ENCODE data around the gene DAZL.

DAZL gene

DNA sequence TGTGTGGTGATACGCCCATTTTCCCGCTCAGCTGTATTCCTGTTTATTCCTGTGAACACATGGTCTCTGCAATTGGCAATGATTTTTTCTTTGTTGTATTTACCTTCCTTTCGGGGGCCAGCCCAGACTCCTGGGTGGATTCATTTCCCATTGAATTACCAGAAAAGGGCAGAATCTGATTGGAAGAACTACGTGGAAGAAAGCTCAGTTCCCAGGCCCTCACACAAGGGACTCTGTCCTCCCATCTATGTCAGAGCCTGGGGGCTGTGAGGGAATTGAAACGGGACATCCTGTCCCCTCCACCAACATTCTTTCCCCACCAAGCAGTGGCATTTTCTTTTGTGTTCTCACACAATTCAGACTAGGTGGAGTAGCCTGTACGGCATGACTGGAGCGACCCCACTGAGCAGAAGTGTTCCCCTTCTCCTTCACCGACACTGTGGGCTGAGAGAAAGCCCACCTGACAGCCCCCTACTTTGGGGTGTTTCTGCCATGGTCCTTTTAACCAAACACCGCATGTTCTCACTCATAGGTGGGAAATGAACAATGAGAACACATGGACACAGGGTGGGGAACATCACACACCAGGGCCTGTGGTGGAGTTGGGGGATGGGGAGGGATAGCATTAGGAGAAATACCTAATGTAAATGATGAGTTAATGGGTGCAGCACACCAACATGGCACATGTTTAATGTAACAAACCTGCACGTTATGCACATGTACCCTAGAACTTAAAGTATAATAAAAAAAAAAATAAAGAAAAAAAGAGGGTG, 59.6 kb downstream of the DAZL start:
- no peak overlapping the region for H4K91ac ChIP-seq (ENCODE audit: low read depth, low read length, poor library complexity)
- H2AFZ ChIP-seq (ENCODE audit: low read length), result peak overlapping the region; percentile 72
- no peak overlapping the region for H2BK12ac ChIP-seq (ENCODE audit: low read length)
- no peak overlapping the region for H3K4ac ChIP-seq (ENCODE audit: low read length)
- no peaks in the 10 kb centered on the region for H3K79me1 ChIP-seq (ENCODE audit: low read depth, low read length)
- H3K23ac ChIP-seq (ENCODE audit: low read depth, low read length, poor library complexity), result no peak overlapping the region
- H3K4me2 ChIP-seq (ENCODE audit: insufficient read depth, low read length, poor library complexity, severe bottlenecking), result no peak overlapping the region
- no peak overlapping the region for H3K27ac ChIP-seq (replicated peaks; ENCODE audit: low read length)
- no peak overlapping the region for H3K9ac ChIP-seq (ENCODE audit: low read depth, low read length, poor library complexity)
- no peak overlapping the region for H2BK15ac ChIP-seq (ENCODE audit: low read length)
- DNase-seq (ENCODE audit: low spot score), result no peak
- H2BK5ac ChIP-seq (ENCODE audit: low read length), result no peak overlapping the region
- H3K4me3 ChIP-seq (ENCODE audit: low read length in 2 of 2), result no peak overlapping the region
- H3K36me3 ChIP-seq (replicated peaks in 1 of 2; ENCODE audit: control insufficient read depth in 2 of 2, insufficient read depth in 2 of 2, low read length in 2 of 2), result no peaks in the 10 kb centered on the region
- no peak overlapping the region for H3K18ac ChIP-seq (ENCODE audit: low read length)
- H2AK5ac ChIP-seq (ENCODE audit: low read depth, low read length), result no peak overlapping the region
- H3K14ac ChIP-seq (ENCODE audit: low read length), result no peak overlapping the region
- peaks cover 0 to 5% (median 0%) of the 10 kb centered on the region in 3 experiments for H3K27me3 ChIP-seq (ENCODE audit: control insufficient read depth in 3 of 3, insufficient read depth in 3 of 3, low read depth in 1 of 3, low read length in 3 of 3)
- WGBS, 2 donors (ENCODE audit: extremely low coverage in 2 of 2, insufficient read length in 2 of 2, insufficient replicate concordance in 1 of 2), result no CpG with 5 or more reads among the region's 10 CpGs
- no peak overlapping the region for H4K8ac ChIP-seq (ENCODE audit: low read depth, low read length)
- no peaks in the 10 kb centered on the region for H3K9me3 ChIP-seq (replicated peaks in 1 of 2; ENCODE audit: control insufficient read depth in 2 of 2, insufficient read depth in 1 of 2, low read depth in 1 of 2, low read length in 2 of 2)
- peaks cover 3% of the 10 kb centered on the region in 2 donors for H3K4me1 ChIP-seq (ENCODE audit: control insufficient read depth in 2 of 2, insufficient read depth in 1 of 2, low read depth in 1 of 2, low read length in 2 of 2)
- H2BK120ac ChIP-seq (ENCODE audit: low read depth, low read length), result no peak overlapping the region

DNA sequence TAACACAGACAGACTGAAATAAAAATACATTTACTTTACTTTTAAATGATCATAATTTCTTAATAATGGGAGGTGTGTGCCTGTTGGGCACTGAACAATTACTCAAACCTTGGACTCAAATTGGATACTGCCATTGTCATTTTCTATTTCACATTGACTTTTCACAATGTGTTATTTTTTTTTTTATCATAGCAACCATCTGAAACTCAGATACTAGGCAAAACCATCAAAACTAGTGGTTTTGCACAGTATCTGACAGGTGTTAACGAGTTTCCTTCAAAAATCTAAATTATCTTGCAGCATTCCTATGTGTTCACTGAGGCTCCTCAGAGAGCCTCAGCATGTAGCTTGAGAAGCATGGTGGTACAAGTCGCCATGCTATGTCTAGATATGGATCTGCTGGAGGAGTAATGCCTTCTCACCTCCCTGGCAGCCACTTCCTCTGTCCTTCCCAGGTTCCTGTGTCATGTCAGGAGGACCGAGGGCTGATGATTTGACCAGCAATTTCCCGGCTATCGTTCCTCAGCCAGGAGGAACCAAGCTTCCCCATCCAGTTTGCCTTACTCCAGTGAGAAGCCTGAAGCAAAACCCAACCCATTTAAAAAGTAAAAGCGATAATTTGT, 61.9 kb downstream of the DAZL start:
- peaks cover 0 to 5% (median 0%) of the 10 kb centered on the region in 3 experiments for H3K27me3 ChIP-seq (ENCODE audit: control insufficient read depth in 3 of 3, insufficient read depth in 3 of 3, low read depth in 1 of 3, low read length in 3 of 3)
- DNase-seq (ENCODE audit: low spot score), result no peak
- H3K4me1 ChIP-seq (ENCODE audit: control insufficient read depth in 2 of 2, insufficient read depth in 1 of 2, low read depth in 1 of 2, low read length in 2 of 2), result peaks cover 0 to 3% of the 10 kb centered on the region in 2 donors
- H3K36me3 ChIP-seq (replicated peaks in 1 of 2; ENCODE audit: control insufficient read depth in 2 of 2, insufficient read depth in 2 of 2, low read length in 2 of 2), result no peaks in the 10 kb centered on the region
- no peak overlapping the region for H4K8ac ChIP-seq (ENCODE audit: low read depth, low read length)
- no peak overlapping the region for H2BK15ac ChIP-seq (ENCODE audit: low read length)
- H3K23ac ChIP-seq (ENCODE audit: low read depth, low read length, poor library complexity), result no peak overlapping the region
- H3K27ac ChIP-seq (replicated peaks; ENCODE audit: low read length), result no peak overlapping the region
- no peak overlapping the region for H3K14ac ChIP-seq (ENCODE audit: low read length)
- H3K9ac ChIP-seq (ENCODE audit: low read depth, low read length, poor library complexity), result no peak overlapping the region
- no peak overlapping the region for H2BK120ac ChIP-seq (ENCODE audit: low read depth, low read length)
- no peak overlapping the region for H2BK12ac ChIP-seq (ENCODE audit: low read length)
- no peak overlapping the region for H3K4ac ChIP-seq (ENCODE audit: low read length)
- H2BK5ac ChIP-seq (ENCODE audit: low read length), result no peak overlapping the region
- H2AFZ ChIP-seq (ENCODE audit: low read length), result no peak overlapping the region
- H3K4me3 ChIP-seq (ENCODE audit: low read length in 2 of 2), result no peak overlapping the region
- no peaks in the 10 kb centered on the region for H3K79me1 ChIP-seq (ENCODE audit: low read depth, low read length)
- H3K18ac ChIP-seq (ENCODE audit: low read length), result no peak overlapping the region
- H4K91ac ChIP-seq (ENCODE audit: low read depth, low read length, poor library complexity), result no peak overlapping the region
- no peak overlapping the region for H3K4me2 ChIP-seq (ENCODE audit: insufficient read depth, low read length, poor library complexity, severe bottlenecking)
- no peak overlapping the region for H2AK5ac ChIP-seq (ENCODE audit: low read depth, low read length)
- no peaks in the 10 kb centered on the region for H3K9me3 ChIP-seq (replicated peaks in 1 of 2; ENCODE audit: control insufficient read depth in 2 of 2, insufficient read depth in 1 of 2, low read depth in 1 of 2, low read length in 2 of 2)
- no CpG with 5 or more reads among the region's 6 CpGs for WGBS, 2 donors (ENCODE audit: extremely low coverage in 2 of 2, insufficient read length in 2 of 2, insufficient replicate concordance in 1 of 2)

DNA sequence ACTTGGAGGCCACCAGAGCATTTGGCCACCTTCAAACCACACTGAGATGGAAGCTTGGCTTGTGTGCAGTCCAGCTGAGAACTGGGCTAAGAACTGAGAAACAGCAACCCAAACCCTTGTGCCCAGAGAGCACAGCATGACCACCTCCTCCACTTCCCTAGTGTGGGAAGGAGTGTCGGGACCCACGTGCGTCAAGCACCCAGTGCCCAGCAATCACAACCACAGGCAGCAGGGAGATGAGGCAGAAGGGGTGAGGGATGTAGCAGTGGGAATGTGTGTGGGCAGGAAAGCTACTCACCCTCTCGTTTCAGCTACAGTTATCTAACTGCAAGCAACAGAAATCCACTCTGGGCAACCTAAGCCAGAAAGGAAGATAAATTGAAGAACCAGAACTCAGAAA, 66.7 kb downstream of the DAZL start:
- Histone ChIP-seq H3K23ac (ENCODE audit: low read depth, low read length, poor library complexity) (no peak overlapping the region), H3K4me2 (ENCODE audit: insufficient read depth, low read length, poor library complexity, severe bottlenecking) (no peak overlapping the region)

DNA sequence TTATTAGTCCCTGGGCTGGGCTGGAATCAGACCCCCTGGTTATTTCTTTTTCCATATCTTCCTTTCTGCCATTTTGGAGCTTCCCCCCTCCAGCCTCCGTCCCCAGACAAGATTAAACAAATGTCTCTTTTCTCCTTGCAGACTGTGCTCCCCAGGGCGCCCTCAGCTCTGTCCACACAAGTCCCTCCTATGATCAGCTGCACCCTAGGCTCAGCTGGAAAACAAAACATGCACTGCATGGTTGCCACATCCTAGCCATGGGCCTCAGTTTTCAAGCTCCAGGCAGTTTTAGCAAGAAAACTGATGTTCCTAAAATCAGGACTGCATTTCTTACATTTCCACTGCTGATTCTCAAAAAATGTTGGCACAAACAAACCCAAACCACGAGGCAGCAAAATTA, 68.2 kb downstream of the DAZL start:
- H2AFZ ChIP-seq (ENCODE audit: low read length), result no peak overlapping the region
- H3K14ac ChIP-seq (ENCODE audit: low read length), result no peak overlapping the region
- no peak overlapping the region for H4K8ac ChIP-seq (ENCODE audit: low read depth, low read length)
- no peak overlapping the region for H2BK12ac ChIP-seq (ENCODE audit: low read length)
- no peak overlapping the region for H2AK5ac ChIP-seq (ENCODE audit: low read depth, low read length)
- H3K9me3 ChIP-seq (replicated peaks in 1 of 2; ENCODE audit: control insufficient read depth in 2 of 2, insufficient read depth in 1 of 2, low read depth in 1 of 2, low read length in 2 of 2), result no peaks in the 10 kb centered on the region
- H3K23ac ChIP-seq (ENCODE audit: low read depth, low read length, poor library complexity), result no peak overlapping the region
- no CpG with 5 or more reads among the region's 3 CpGs for whole genome bisulfite sequencing, 2 donors (ENCODE audit: extremely low coverage in 2 of 2, insufficient read length in 2 of 2, insufficient replicate concordance in 1 of 2)
- peaks cover 0 to 7% of the 10 kb centered on the region in 2 donors for H3K4me1 ChIP-seq (ENCODE audit: control insufficient read depth in 2 of 2, insufficient read depth in 1 of 2, low read depth in 1 of 2, low read length in 2 of 2)
- H3K36me3 ChIP-seq (replicated peaks in 1 of 2; ENCODE audit: control insufficient read depth in 2 of 2, insufficient read depth in 2 of 2, low read length in 2 of 2), result no peaks in the 10 kb centered on the region
- no peak overlapping the region for H3K4me2 ChIP-seq (ENCODE audit: insufficient read depth, low read length, poor library complexity, severe bottlenecking)
- no peak overlapping the region for H3K4me3 ChIP-seq (ENCODE audit: low read length in 2 of 2)
- no peak overlapping the region for H3K27ac ChIP-seq (replicated peaks; ENCODE audit: low read length)
- DNase-seq (ENCODE audit: low spot score), result no peak
- H3K9ac ChIP-seq (ENCODE audit: low read depth, low read length, poor library complexity), result no peak overlapping the region
- H2BK5ac ChIP-seq (ENCODE audit: low read length), result no peak overlapping the region
- no peak overlapping the region for H4K91ac ChIP-seq (ENCODE audit: low read depth, low read length, poor library complexity)
- H3K79me1 ChIP-seq (ENCODE audit: low read depth, low read length), result no peaks in the 10 kb centered on the region
- H3K18ac ChIP-seq (ENCODE audit: low read length), result no peak overlapping the region
- H2BK15ac ChIP-seq (ENCODE audit: low read length), result no peak overlapping the region
- H2BK120ac ChIP-seq (ENCODE audit: low read depth, low read length), result no peak overlapping the region
- H3K27me3 ChIP-seq (ENCODE audit: control insufficient read depth in 3 of 3, insufficient read depth in 3 of 3, low read depth in 1 of 3, low read length in 3 of 3), result no peaks in the 10 kb centered on the region
- no peak overlapping the region for H3K4ac ChIP-seq (ENCODE audit: low read length)

More for the DNA sequence above, 66.7 kb downstream of the DAZL start:
- no peak overlapping the region for H2BK12ac ChIP-seq (ENCODE audit: low read length)
- WGBS, 2 donors (ENCODE audit: extremely low coverage in 2 of 2, insufficient read length in 2 of 2, insufficient replicate concordance in 1 of 2), result no CpG with 5 or more reads among the region's 4 CpGs
- H3K18ac ChIP-seq (ENCODE audit: low read length), result no peak overlapping the region
- H2BK5ac ChIP-seq (ENCODE audit: low read length), result no peak overlapping the region
- H2AFZ ChIP-seq (ENCODE audit: low read length), result no peak overlapping the region
- H3K79me1 ChIP-seq (ENCODE audit: low read depth, low read length), result no peaks in the 10 kb centered on the region
- H3K9me3 ChIP-seq (replicated peaks in 1 of 2; ENCODE audit: control insufficient read depth in 2 of 2, insufficient read depth in 1 of 2, low read depth in 1 of 2, low read length in 2 of 2), result no peaks in the 10 kb centered on the region
- H2AK5ac ChIP-seq (ENCODE audit: low read depth, low read length), result no peak overlapping the region
- peaks cover 0 to 5% (median 0%) of the 10 kb centered on the region in 3 experiments for H3K27me3 ChIP-seq (ENCODE audit: control insufficient read depth in 3 of 3, insufficient read depth in 3 of 3, low read depth in 1 of 3, low read length in 3 of 3)
- DNase-seq (ENCODE audit: low spot score), result no peak
- no peak overlapping the region for H2BK15ac ChIP-seq (ENCODE audit: low read length)
- H3K4me3 ChIP-seq (ENCODE audit: low read length in 2 of 2), result no peak overlapping the region
- H3K4me1 ChIP-seq (ENCODE audit: control insufficient read depth in 2 of 2, insufficient read depth in 1 of 2, low read depth in 1 of 2, low read length in 2 of 2), result peaks cover 0 to 7% of the 10 kb centered on the region in 2 donors
- H3K4ac ChIP-seq (ENCODE audit: low read length), result no peak overlapping the region
- no peak overlapping the region for H3K9ac ChIP-seq (ENCODE audit: low read depth, low read length, poor library complexity)
- no peak overlapping the region for H2BK120ac ChIP-seq (ENCODE audit: low read depth, low read length)
- H3K14ac ChIP-seq (ENCODE audit: low read length), result no peak overlapping the region
- H3K27ac ChIP-seq (replicated peaks; ENCODE audit: low read length), result no peak overlapping the region
- no peaks in the 10 kb centered on the region for H3K36me3 ChIP-seq (replicated peaks in 1 of 2; ENCODE audit: control insufficient read depth in 2 of 2, insufficient read depth in 2 of 2, low read length in 2 of 2)
- H4K8ac ChIP-seq (ENCODE audit: low read depth, low read length), result no peak overlapping the region
- no peak overlapping the region for H4K91ac ChIP-seq (ENCODE audit: low read depth, low read length, poor library complexity)

Data from neuronal stem cell (in vitro differentiated cells).